Measurements from ENCODE around the gene PBX2. TPM values are rescaled to one million over a fixed set of nuclear protein-coding genes. Genes with fewer than 3 reads are reported as not detected.

PBX2 gene
- total RNA-seq: 27.2 TPM

GRCh38 chr6:32190054-32190851 lies at the start of gene PBX2:
Gene PBX2 (minus strand): TSS chr6:32190202. CDS start chr6:32189915, 287 bp downstream.

GRCh38 chr6:32223258-32224235 lies 33.5 kb upstream of the PBX2 start, which contains the start of gene NOTCH4:
Gene NOTCH4 (minus strand): TSS chr6:32224067. CDS start chr6:32223928, 139 bp downstream.

GRCh38 chr6:32192608-32193039 lies 2.6 kb upstream of the PBX2 start, which contains the start of gene GPSM3:
Gene GPSM3 (minus strand): TSS chr6:32192643. CDS start chr6:32192513, 130 bp downstream.

GRCh38 chr6:32184084-32184640 lies 5.8 kb downstream of the PBX2 start, which contains the start of gene AGER:
Gene AGER (minus strand): TSS chr6:32184253. CDS start chr6:32184222, 31 bp downstream.

GRCh38 chr6:32177788-32178546 lies 12.0 kb downstream of the PBX2 start, which contains the start of gene RNF5:
Gene RNF5 (plus strand): TSS chr6:32178405. CDS start chr6:32178512, 107 bp downstream.

GRCh38 chr6:32175711-32176475 lies 14.1 kb downstream of the PBX2 start, which contains the start of gene AGPAT1:
Gene AGPAT1 (minus strand): TSS chr6:32176084. CDS start chr6:32171496, 4,588 bp downstream.

DNA sequence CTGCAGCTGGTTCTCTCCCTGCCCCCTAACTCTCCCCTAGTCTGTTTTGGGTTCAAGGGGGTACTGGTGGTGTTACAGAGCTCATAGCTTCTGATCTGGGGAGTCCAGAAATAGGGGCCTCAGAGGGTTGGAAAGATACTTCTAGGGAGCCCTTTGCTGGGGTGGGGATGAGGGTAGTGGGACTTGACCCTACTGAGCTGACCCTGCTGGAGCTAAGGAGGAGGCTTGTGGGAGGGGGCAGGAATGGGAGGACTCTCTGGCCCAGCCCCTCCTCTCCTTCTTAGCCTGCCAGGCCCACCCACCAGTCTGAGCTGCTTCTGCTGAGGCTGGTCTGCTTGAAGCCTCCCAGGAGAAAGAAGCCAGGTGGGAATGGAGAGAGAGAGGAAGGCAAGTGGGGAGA lies 25.7 kb downstream of the PBX2 start, which contains the start of gene EGFL8:
Gene EGFL8, plus strand, starts transcription at position 301 of the 400 bp plus-strand sequence. CDS start 1,571 bp downstream, outside the sequence.

DNA sequence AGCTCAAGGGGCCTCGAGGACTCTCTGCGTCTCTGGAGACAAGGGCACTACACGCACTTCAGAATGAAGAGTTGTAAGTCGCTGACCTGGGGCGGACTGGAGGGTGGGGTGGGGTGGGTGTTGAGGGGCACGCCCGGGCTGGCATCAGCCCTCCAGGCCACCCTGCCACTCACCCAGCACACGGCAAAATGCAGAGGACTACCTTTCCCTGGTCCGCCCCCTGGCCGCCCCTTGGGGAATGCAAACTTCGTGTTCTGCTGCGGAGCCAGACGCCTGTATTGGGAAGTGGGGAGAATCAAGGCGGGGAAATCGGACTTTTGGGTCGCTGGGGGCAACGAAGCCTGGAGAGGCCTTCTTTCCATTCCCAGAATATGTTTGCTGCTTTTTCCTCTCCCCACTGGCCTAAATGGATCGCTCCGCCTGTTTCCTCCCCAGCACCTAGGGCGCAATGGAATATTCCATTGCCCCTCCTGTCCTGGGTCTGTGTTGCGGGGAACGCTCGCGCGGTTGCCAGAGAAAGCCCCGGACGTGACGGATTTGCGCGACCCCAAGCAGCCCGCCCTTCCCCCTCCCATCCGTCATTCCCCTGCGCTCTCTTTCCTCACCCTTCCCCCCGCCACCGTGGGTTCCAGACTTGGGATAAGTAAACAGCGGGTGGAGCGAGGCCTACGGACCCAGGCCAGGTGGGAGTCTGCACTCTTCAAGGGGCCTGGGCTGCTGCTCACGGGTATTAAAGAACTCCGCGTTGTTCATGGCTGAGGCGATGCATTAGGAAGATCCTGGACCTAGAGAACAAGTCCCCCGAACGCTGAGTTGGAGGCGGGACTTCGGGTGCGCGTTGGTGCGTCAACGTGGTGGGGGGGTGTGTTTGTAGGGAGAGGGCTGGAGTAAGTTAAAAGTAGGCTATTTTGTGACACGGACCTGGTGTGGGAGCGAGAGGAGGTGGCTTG lies 36.2 kb downstream of the PBX2 start, which contains the start of gene PPT2:
Gene PPT2, plus strand, starts transcription at position 578 of the 950 bp plus-strand sequence. CDS start 454 bp downstream, outside the sequence.

DNA sequence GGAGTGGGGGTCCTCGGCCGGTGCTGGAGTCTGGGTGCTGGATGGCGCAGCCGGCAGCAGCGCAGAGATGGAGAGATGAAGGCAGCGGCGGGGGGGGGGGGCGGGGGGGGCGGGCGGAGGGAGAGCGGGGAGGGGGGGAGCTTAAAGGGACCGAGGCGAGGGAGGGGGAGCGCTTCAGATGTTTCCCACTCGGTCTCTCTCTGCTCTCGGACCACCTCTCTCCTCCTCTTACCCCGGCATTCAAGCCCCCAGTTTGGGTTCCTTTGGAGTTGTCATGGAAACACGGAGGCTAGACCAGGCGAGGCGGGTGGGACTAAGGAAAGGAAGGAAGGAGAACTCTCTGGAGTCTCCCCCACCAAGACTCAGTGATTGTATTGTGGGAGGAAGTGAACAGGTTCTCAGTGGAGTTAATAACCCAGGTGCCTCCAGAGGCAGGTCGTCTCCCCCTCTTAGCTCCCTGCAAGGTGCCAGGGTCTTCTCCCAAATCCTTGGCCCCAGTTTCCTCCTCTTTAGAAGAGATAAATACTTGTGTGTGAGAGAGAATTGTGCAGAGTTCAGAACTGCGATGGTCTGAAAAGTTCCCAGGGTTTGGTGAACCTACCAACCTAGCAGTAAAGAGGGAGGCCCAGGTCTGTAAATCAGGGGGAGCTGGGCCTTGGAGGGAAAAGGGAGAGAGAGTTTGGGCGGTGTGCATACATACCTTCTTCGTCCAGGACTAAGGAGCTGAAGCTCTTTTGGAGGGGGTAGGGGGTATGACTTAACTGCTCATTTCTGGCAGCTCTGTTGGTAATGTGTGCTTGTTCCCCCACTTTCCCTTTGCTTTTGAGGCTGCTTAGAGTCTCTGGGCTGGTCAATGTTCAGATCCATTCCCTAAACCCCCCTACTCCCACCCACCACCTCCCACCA lies 37.9 kb downstream of the PBX2 start, which contains the start of gene PRRT1:
Gene PRRT1, minus strand, starts transcription at position 77 of the 906 bp plus-strand sequence. CDS start 112 bp downstream, outside the sequence.

Small RNAs within 50 kb of the gene (small RNA-seq; reads per million reads assigned to genes)
- gene AL662884.1 (ENCODE audit: low replicate concordance): not detected
- gene MIR6833 (ENCODE audit: low replicate concordance): not detected

Other genes with a start within 250 kb of the PBX2 start
- 1.9 TPM for gene CFB, start 244.1 kb downstream of the PBX2 start, total RNA-seq
- gene NELFE, start 231.2 kb downstream of the PBX2 start, total RNA-seq: 46.6 TPM
- 66.7 TPM for gene SKIC2, start 231.0 kb downstream of the PBX2 start, total RNA-seq
- gene DXO, start 218.1 kb downstream of the PBX2 start, total RNA-seq: 10.0 TPM
- gene C4A, start 208.1 kb downstream of the PBX2 start, total RNA-seq: 20.7 TPM
- gene C4B, start 175.4 kb downstream of the PBX2 start, total RNA-seq: 8.8 TPM
- not detected for gene CYP21A2, start 151.8 kb downstream of the PBX2 start, total RNA-seq
- 8.1 TPM for gene TNXB, start 80.9 kb downstream of the PBX2 start, total RNA-seq
- gene ATF6B, start 62.0 kb downstream of the PBX2 start, total RNA-seq: 31.6 TPM
- 3.1 TPM for gene FKBPL, start 59.9 kb downstream of the PBX2 start, total RNA-seq
- gene PRRT1, start 38.3 kb downstream of the PBX2 start, total RNA-seq: 1.9 TPM
- 17.2 TPM for gene PPT2, start 36.1 kb downstream of the PBX2 start, total RNA-seq
- 5.9 TPM for gene EGFL8, start 25.6 kb downstream of the PBX2 start, total RNA-seq
- 19.1 TPM for gene AGPAT1, start 14.1 kb downstream of the PBX2 start, total RNA-seq
- gene RNF5, start 11.8 kb downstream of the PBX2 start, total RNA-seq: 49.8 TPM
- gene AGER, start 5.9 kb downstream of the PBX2 start, total RNA-seq: 0.63 TPM
- 0.63 TPM for gene GPSM3, start 2.4 kb upstream of the PBX2 start, total RNA-seq
- gene NOTCH4, start 33.9 kb upstream of the PBX2 start, total RNA-seq: 8.8 TPM
- not detected for gene TSBP1, start 181.7 kb upstream of the PBX2 start, total RNA-seq
- not detected for gene BTNL2, start 217.0 kb upstream of the PBX2 start, total RNA-seq
- gene HLA-DRA, start 249.7 kb upstream of the PBX2 start, total RNA-seq: 2.2 TPM

Measured in parietal lobe (tissue), 2 donors.